SK-N-SH treated with all-trans-retinoic acid at 6 μM for 48 hours (cell line): ENCODE data around the gene SPA17.

Source experiments
- GLIS3 ChIP-seq: fragments of 250-450 bp; sonication (Bioruptor Pico); IDR thresholded peaks from 2 replicates; pipeline ENCODE4 v1.5.0; 2020; ENCODE audit warnings: mild to moderate bottlenecking, moderate library complexity
- ISL1 ChIP-seq: fragments of 250-450 bp; sonication (Bioruptor Pico); IDR thresholded peaks from 2 replicates; pipeline ENCODE4 v2.1.2; 2022; ENCODE audit warnings: mild to moderate bottlenecking, moderate library complexity
- SNAI2 ChIP-seq: fragments of 250-450 bp; sonication (Bioruptor Pico); IDR thresholded peaks from 2 replicates; pipeline ENCODE4 v1.5.0; 2020; ENCODE audit warnings: mild to moderate bottlenecking, moderate library complexity
- ZC3H10 ChIP-seq: fragments of 250-450 bp; sonication (Bioruptor Pico); IDR thresholded peaks from 2 replicates; pipeline ENCODE4 v1.5.1; 2021; ENCODE audit warnings: mild to moderate bottlenecking, moderate library complexity
- ZFP3 ChIP-seq: fragments of 250-450 bp; sonication (Bioruptor Pico); IDR thresholded peaks from 2 replicates; pipeline ENCODE4 v1.5.0; 2020; ENCODE audit warnings: mild to moderate bottlenecking, moderate library complexity
- ZFP30 ChIP-seq: fragments of 450-650 bp; formaldehyde crosslinking; IDR thresholded peaks from 2 replicates; pipeline ENCODE4 v1.5.0; 2022; ENCODE audit warnings: mild to moderate bottlenecking, moderate library complexity
- ZNF70 ChIP-seq: fragments of 450-650 bp; formaldehyde crosslinking; IDR thresholded peaks from 2 replicates; pipeline ENCODE4 v1.5.0; 2020; ENCODE audit warnings: mild to moderate bottlenecking, moderate library complexity
- TF ChIP-seq, protein P1 (sequence below): fragments of 250-450 bp; sonication (Bioruptor Pico); IDR thresholded peaks from 2 replicates; pipeline ENCODE4 v1.8.0; 2020; ENCODE audit warnings: mild to moderate bottlenecking, moderate library complexity, borderline replicate concordance

DNA sequence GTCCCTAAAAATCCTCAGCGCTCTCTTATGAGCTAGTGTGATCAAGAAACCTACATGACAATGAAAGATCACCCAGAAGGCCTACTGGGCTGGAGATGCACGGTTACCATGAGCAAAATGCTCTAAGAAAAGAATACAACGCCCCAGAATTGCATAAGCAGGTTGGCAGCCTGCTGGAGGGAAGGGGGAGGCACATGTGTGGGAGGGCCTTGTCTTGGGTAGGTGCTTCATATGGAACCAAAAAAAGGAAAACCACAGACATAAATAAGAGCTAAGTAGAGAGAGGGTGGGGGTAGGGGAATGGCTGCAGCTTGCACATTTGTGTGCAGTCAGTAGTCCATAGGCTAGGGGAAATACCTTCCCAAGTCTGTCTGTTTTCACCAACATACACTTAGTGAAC lies 3.0 kb upstream of the SPA17 start:
- TF ChIP-seq ZFP30 (CRISPR knock-in tag) (no peak), ZNF70 (CRISPR knock-in tag) (no peak), GLIS3 (CRISPR knock-in tag) (no peak), ZC3H10 (CRISPR knock-in tag) (no peak), SNAI2 (CRISPR knock-in tag) (no peak), ZFP3 (CRISPR knock-in tag) (no peak), ISL1 (CRISPR knock-in tag) (no peak)
- TF ChIP-seq, protein P1, sequence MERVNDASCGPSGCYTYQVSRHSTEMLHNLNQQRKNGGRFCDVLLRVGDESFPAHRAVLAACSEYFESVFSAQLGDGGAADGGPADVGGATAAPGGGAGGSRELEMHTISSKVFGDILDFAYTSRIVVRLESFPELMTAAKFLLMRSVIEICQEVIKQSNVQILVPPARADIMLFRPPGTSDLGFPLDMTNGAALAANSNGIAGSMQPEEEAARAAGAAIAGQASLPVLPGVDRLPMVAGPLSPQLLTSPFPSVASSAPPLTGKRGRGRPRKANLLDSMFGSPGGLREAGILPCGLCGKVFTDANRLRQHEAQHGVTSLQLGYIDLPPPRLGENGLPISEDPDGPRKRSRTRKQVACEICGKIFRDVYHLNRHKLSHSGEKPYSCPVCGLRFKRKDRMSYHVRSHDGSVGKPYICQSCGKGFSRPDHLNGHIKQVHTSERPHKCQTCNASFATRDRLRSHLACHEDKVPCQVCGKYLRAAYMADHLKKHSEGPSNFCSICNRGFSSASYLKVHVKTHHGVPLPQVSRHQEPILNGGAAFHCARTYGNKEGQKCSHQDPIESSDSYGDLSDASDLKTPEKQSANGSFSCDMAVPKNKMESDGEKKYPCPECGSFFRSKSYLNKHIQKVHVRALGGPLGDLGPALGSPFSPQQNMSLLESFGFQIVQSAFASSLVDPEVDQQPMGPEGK (CRISPR knock-in tag): no peak
